PFSK-1 (cell line): ENCODE data around the gene CACNA1D.

Experiments
- POLR2AphosphoS5 ChIP-seq: IDR thresholded peaks from 2 replicates; pipeline ENCODE4 v1.6.1; 2012; ENCODE audit warnings: low read depth, mild to moderate bottlenecking, control low read depth, low read length, moderate library complexity
- TAF1 ChIP-seq: IDR thresholded peaks from 2 replicates; pipeline ENCODE4 v1.6.1; 2012; ENCODE audit warnings: low read length, control low read depth, borderline replicate concordance; ENCODE audit not compliant: insufficient read depth
- TF ChIP-seq, protein P1 (sequence below), 2 experiments: IDR thresholded peaks; 2 replicates each; pipeline versions ENCODE4 v1.6.1 to v1.8.0; 2011 to 2012; ENCODE audit warnings: low read depth in 2 of 2, low read length in 2 of 2, control low read depth in 1 of 2, inconsistent platforms in 1 of 2, mild to moderate bottlenecking in 1 of 2, moderate library complexity in 1 of 2; ENCODE audit not compliant: insufficient read depth in 1 of 2

- TF ChIP-seq POLR2AphosphoS5: no peak
- TF ChIP-seq, protein P1, sequence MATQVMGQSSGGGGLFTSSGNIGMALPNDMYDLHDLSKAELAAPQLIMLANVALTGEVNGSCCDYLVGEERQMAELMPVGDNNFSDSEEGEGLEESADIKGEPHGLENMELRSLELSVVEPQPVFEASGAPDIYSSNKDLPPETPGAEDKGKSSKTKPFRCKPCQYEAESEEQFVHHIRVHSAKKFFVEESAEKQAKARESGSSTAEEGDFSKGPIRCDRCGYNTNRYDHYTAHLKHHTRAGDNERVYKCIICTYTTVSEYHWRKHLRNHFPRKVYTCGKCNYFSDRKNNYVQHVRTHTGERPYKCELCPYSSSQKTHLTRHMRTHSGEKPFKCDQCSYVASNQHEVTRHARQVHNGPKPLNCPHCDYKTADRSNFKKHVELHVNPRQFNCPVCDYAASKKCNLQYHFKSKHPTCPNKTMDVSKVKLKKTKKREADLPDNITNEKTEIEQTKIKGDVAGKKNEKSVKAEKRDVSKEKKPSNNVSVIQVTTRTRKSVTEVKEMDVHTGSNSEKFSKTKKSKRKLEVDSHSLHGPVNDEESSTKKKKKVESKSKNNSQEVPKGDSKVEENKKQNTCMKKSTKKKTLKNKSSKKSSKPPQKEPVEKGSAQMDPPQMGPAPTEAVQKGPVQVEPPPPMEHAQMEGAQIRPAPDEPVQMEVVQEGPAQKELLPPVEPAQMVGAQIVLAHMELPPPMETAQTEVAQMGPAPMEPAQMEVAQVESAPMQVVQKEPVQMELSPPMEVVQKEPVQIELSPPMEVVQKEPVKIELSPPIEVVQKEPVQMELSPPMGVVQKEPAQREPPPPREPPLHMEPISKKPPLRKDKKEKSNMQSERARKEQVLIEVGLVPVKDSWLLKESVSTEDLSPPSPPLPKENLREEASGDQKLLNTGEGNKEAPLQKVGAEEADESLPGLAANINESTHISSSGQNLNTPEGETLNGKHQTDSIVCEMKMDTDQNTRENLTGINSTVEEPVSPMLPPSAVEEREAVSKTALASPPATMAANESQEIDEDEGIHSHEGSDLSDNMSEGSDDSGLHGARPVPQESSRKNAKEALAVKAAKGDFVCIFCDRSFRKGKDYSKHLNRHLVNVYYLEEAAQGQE (IDR thresholded peaks at IDR 0.05; ENCODE audit: insufficient read depth in 1 of 2, low read depth in 2 of 2, low read length in 2 of 2): no peak
- no peak for TF ChIP-seq TAF1
Observed at GRCh38 chr3:53824795-53825194, 330.4 kb downstream of the CACNA1D start.
